Ovary (tissue), 9 donors: ENCODE data around the gene TTR. TPM values are rescaled to one million over a fixed set of nuclear protein-coding genes. Genes with fewer than 3 reads are reported as not detected.

Source experiments
- DNase-seq, 5 donors: peaks; one replicate each; pipeline ENCODE4 v3.0.0-alpha.2; 2019 to 2020
- H3K27ac ChIP-seq, 2 donors: fragments of 200-600 bp; one replicate each; pipeline versions ENCODE4 v1.5.1 to v1.8.0; 2019 to 2022
- H3K27me3 ChIP-seq: fragments of 200-600 bp; one replicate; pipeline ENCODE4 v1.8.0; 2022
- H3K36me3 ChIP-seq: fragments of 200-600 bp; sonication (generic); one replicate; pipeline ENCODE4 v1.5.1; 2019
- H3K4me1 ChIP-seq: one replicate; pipeline ENCODE4 v1.8.1; 2013; ENCODE audit warnings: mild to moderate bottlenecking, moderate library complexity; ENCODE audit not compliant: insufficient read depth
- H3K4me3 ChIP-seq: fragments of 200-600 bp; sonication (generic); one replicate; pipeline ENCODE4 v1.5.1; 2017
- H3K9me3 ChIP-seq, 2 donors: fragments of 200-600 bp in 1 of 2; sonication (generic) in 1 of 2; one replicate each; pipeline versions ENCODE4 v1.5.1 to v1.8.1; 2013 to 2019; ENCODE audit warnings: mild to moderate bottlenecking in 1 of 2, moderate library complexity in 1 of 2
- EP300 ChIP-seq: sonication (generic); formaldehyde crosslinking; IDR thresholded peaks from one replicate; pipeline ENCODE4 v1.6.1; 2017; ENCODE audit warnings: antibody characterized with exemption
- POLR2A ChIP-seq: fragments of 450-650 bp; IDR thresholded peaks from one replicate; pipeline ENCODE4 v1.6.1; 2017; ENCODE audit warnings: antibody characterized with exemption, mild to moderate bottlenecking, moderate library complexity
- WGBS, 3 donors: extraction: QIAGEN DNeasy Blood & Tissue Kit in 1 of 3; methylation state at CpG; one replicate each; pipeline versions ENCODE4 v1.1.5 to v1.1.7; 2013 to 2017; 5-methylcytosine and 5-hydroxymethylcytosine counted together
- intact Hi-C, 4 donors: fragments of 100-400 bp; cut with DNase I; formaldehyde crosslinking; loops; one replicate each; pipeline versions ENCODE4 v1.11.0 to v1.15.1; 2022 to 2023
- polyA plus RNA-seq, 2 donors: library from polyadenylated mRNA; stranded (reverse); fragments of 200-250 nt in 1 of 2; fragments of 350-450 nt in 1 of 2; fragmentation: Illumina TruSeq in 1 of 2; extraction: RNeasy Lipid Tissue Mini Kit (QIAGEN cat#74804) in 1 of 2; gene quantifications; one replicate each; pipeline ENCODE4 v1.2.3, GENCODE V29; 2013 to 2014
- total RNA-seq, 7 donors: library from RNA; depleted of rRNA in 2 of 7; stranded (reverse); fragments of >200 nt in 2 of 7; fragmentation: NEBNext Ultra II Directional in 3 of 7; extraction: Animal tissue kit (Norgen Biotek cat#: 25700) in 3 of 7; gene quantifications; one replicate each; pipeline versions ENCODE4 v1.1.0 to v1.2.4, GENCODE V29; 2016 to 2023
- TF ChIP-seq, protein P1 (sequence below), 3 donors: fragments of 450-650 bp in 2 of 3; fragments of 200-600 bp in 1 of 3; IDR thresholded peaks; one replicate each; pipeline versions ENCODE4 v1.5.1 to v1.8.0; 2016 to 2022; ENCODE audit warnings: antibody characterized with exemption in 3 of 3, mild to moderate bottlenecking in 1 of 3
- donor health status: DM: no; HTN: no; CAD: no; lungs with moderate emphysema.
- donor health status: DM: no; HTN: no; CAD: no.
- donor health status: Bipolar disorder and iron deficiency.
- donor health status: DM: yes; HTN: yes; CAD: no.
- donor health status: DM: no; HTN: no; CAD: no.
- donor health status: DM: yes; HTN: yes; CAD: no.

The TTR gene
- total and polyA plus RNA-seq, 9 donors = 0.92 to 3.0 (median 0.95) TPM; not detected in 6

DNA sequence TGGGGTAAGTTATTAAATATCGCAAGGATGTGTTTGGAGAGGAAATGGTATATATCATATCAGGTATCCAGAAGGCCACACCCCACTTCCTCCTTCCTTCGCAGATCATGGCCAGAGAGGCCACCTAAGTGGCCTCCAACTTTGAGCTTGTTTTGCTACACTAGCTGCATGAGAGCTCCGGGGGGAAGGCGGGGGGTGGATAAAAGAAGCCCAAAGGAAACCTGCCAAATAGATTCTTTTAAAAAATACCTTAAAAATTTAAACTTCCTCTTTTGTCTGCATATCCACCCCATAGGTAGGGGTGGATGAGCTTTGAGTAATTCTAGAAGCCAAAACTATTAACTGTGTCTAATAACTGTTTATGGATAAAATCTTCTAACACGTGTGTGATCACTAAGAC lies 5.7 kb upstream of the TTR start:
- WGBS, 3 donors = 90 to 93% (median 93%) methylated on average over 5 of the region's 5 CpGs
- Histone ChIP-seq H3K27me3 (no peaks in the 10 kb centered on the region), H3K4me3 (no peak overlapping the region), H3K4me1 (no peaks in the 10 kb centered on the region), H3K27ac (no peak overlapping the region), H3K9me3 (no peaks in the 10 kb centered on the region), H3K36me3 (no peaks in the 10 kb centered on the region)
- intact Hi-C loops = no loop called here
- TF ChIP-seq POLR2A (no peak), EP300 (no peak)
- TF ChIP-seq, protein P1, sequence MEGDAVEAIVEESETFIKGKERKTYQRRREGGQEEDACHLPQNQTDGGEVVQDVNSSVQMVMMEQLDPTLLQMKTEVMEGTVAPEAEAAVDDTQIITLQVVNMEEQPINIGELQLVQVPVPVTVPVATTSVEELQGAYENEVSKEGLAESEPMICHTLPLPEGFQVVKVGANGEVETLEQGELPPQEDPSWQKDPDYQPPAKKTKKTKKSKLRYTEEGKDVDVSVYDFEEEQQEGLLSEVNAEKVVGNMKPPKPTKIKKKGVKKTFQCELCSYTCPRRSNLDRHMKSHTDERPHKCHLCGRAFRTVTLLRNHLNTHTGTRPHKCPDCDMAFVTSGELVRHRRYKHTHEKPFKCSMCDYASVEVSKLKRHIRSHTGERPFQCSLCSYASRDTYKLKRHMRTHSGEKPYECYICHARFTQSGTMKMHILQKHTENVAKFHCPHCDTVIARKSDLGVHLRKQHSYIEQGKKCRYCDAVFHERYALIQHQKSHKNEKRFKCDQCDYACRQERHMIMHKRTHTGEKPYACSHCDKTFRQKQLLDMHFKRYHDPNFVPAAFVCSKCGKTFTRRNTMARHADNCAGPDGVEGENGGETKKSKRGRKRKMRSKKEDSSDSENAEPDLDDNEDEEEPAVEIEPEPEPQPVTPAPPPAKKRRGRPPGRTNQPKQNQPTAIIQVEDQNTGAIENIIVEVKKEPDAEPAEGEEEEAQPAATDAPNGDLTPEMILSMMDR (IDR thresholded peaks at IDR 0.05) = no peak
- no peak for DNase-seq

DNA sequence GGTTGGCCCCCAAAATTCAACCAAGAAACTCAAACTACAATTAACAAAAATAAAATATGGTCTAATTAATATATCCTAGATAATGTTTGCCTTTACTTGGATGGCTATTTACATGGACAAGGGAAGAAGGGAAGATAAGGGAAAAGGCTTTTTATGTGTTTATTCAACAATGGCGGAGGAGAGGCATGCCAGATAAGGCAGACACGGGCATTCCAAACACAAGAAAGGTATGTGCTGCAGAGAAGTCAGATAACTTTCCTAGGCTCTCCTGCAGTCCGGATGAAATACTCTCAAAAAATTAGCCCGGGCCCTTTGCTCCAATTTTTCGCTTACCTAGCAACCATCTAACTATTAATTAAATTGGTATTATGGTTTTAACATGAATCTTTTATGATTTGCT lies 5.1 kb upstream of the TTR start:
- Histone ChIP-seq H3K36me3 (no peaks in the 10 kb centered on the region), H3K4me1 (no peaks in the 10 kb centered on the region), H3K27ac (no peak overlapping the region), H3K27me3 (no peaks in the 10 kb centered on the region), H3K4me3 (no peak overlapping the region), H3K9me3 (no peaks in the 10 kb centered on the region)
- intact Hi-C loops = no loop called here
- DNase-seq = no peak
- WGBS, 3 donors = 47 to 58% (median 57%) methylated on average over 5 of the region's 5 CpGs
- TF ChIP-seq EP300 (no peak), POLR2A (no peak)
- TF ChIP-seq, protein P1 (IDR thresholded peaks at IDR 0.05) = no peak

DNA sequence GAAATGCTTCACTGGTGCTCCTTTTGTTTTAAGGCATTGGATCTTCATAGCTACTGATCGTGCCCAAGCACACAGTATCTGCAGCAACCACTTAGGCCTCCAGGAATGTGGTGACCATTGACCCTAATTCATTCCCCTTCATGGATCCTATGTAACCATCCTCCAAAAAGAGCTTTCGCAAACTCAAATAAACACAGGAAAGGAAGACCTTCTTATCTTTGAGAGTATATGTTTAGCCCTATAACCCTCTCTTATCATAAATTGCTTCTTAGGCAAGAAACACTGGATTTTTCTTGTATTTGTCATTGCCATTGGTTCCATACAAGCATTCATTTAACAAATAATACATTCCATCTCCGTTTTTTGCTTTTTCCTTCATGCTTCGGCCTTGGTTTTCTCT lies 4.1 kb upstream of the TTR start:
- no peak overlapping the region for H3K4me3 ChIP-seq
- no peaks in the 10 kb centered on the region for H3K36me3 ChIP-seq
- H3K27me3 ChIP-seq = no peaks in the 10 kb centered on the region
- H3K9me3 ChIP-seq = no peaks in the 10 kb centered on the region
- no peak for TF ChIP-seq POLR2A
- TF ChIP-seq, protein P1 (IDR thresholded peaks at IDR 0.05) = no peak
- no peak for TF ChIP-seq EP300
- WGBS, 3 donors = 75 to 80% (median 79%) methylated on average over 4 of the region's 4 CpGs
- no peak overlapping the region for H3K27ac ChIP-seq
- H3K4me1 ChIP-seq = no peaks in the 10 kb centered on the region
- DNase-seq = no peak
- intact Hi-C loops = no loop called here

DNA sequence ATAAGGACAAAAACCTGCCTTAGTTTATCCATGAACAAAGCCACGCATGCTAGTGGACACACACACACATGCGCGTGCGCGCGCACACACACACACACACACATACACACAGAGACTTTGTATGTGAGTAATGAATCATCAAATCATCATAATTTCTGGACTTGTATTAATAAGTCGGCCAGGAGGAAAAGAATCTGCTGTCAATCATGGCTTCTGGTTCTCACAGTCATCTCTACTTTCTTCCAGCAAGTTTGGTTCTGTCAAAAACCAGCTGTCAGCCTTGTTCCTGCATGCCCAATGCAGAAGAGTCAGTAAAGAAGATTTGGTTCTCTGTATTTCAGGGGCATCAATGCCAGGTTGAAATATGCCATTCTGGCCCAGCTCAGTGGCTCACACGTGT lies 1.1 kb upstream of the TTR start:
- Histone ChIP-seq H3K27ac (no peak overlapping the region), H3K4me3 (no peak overlapping the region), H3K27me3 (no peaks in the 10 kb centered on the region), H3K4me1 (no peaks in the 10 kb centered on the region), H3K36me3 (no peaks in the 10 kb centered on the region), H3K9me3 (no peaks in the 10 kb centered on the region)
- 77 to 88% (median 84%) methylated on average over 8 of the region's 8 CpGs for WGBS, 3 donors
- intact Hi-C loops = no loop called here
- DNase-seq = no peak
- TF ChIP-seq, protein P1 (IDR thresholded peaks at IDR 0.05) = no peak
- no peak for TF ChIP-seq POLR2A
- TF ChIP-seq EP300 = no peak

DNA sequence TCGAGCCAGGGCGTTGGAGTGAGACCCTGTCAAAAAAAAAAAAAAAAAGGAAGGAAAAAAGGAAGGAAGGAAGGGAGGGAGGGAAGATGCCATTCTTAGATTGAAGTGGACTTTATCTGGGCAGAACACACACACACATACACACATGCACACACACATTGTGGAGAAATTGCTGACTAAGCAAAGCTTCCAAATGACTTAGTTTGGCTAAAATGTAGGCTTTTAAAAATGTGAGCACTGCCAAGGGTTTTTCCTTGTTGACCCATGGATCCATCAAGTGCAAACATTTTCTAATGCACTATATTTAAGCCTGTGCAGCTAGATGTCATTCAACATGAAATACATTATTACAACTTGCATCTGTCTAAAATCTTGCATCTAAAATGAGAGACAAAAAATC lies 564 bp upstream of the TTR start:
- Histone ChIP-seq H3K27me3 (no peaks in the 10 kb centered on the region), H3K4me1 (no peaks in the 10 kb centered on the region), H3K9me3 (no peaks in the 10 kb centered on the region), H3K36me3 (no peaks in the 10 kb centered on the region), H3K4me3 (no peak overlapping the region), H3K27ac (no peak overlapping the region)
- 31 to 45% (median 39%) methylated on average over 2 of the region's 2 CpGs for WGBS, 3 donors
- TF ChIP-seq EP300 = no peak
- TF ChIP-seq, protein P1 (IDR thresholded peaks at IDR 0.05) = no peak
- intact Hi-C loops = no loop called here
- DNase-seq = no peak
